DOHH2 (cell line): ENCODE data around the gene PSME3.
"Not testable (repeated sequence)": the region's sequence is repeated elsewhere in the genome, so short reads cannot be mapped to it uniquely, and the experiment has no call there.

ENCODE experiments used
- H3F3A ChIP-seq: fragments of 200-600 bp; sonication (generic), shearing (Covaris generic); 2 replicates; pipeline ENCODE4 v1.6.0; 2016; ENCODE audit warnings: antibody characterized with exemption, mild to moderate bottlenecking; ENCODE audit not compliant: control insufficient read depth, insufficient read depth
- H3K27ac ChIP-seq: fragments of 200-600 bp; sonication (generic); 2 replicates; pipeline ENCODE4 v1.5.1; 2014; ENCODE audit warnings: low read depth, mild to moderate bottlenecking, low read length, moderate library complexity
- H3K27me3 ChIP-seq: fragments of 200-600 bp; sonication (generic); 2 replicates; pipeline ENCODE4 v1.6.1; 2014; ENCODE audit warnings: mild to moderate bottlenecking, low read length, mixed read lengths; ENCODE audit not compliant: control insufficient read depth
- H3K36me3 ChIP-seq: fragments of 200-600 bp; sonication (generic); 2 replicates; pipeline ENCODE4 v1.6.1; 2014; ENCODE audit warnings: mild to moderate bottlenecking, low read length, moderate library complexity, mixed read lengths; ENCODE audit not compliant: control insufficient read depth
- H3K4me1 ChIP-seq: fragments of 200-600 bp; sonication (generic); 2 replicates; pipeline ENCODE4 v1.6.1; 2014; ENCODE audit warnings: mild to moderate bottlenecking, low read length, mixed read lengths; ENCODE audit not compliant: control insufficient read depth
- H3K4me2 ChIP-seq: fragments of 200-600 bp; sonication (generic); 2 replicates; pipeline ENCODE4 v1.6.0; 2014; ENCODE audit warnings: mild to moderate bottlenecking, low read length, moderate library complexity
- H3K4me3 ChIP-seq: fragments of 200-600 bp; sonication (generic); 2 replicates; pipeline ENCODE4 v1.5.1; 2014; ENCODE audit warnings: mild to moderate bottlenecking, low read length, mixed read lengths
- H3K79me2 ChIP-seq: fragments of 200-600 bp; sonication (generic); 2 replicates; pipeline ENCODE4 v1.6.1; 2014; ENCODE audit warnings: mild to moderate bottlenecking, low read length, mixed read lengths; ENCODE audit not compliant: control insufficient read depth
- H3K9me2 ChIP-seq: fragments of 200-600 bp; sonication (generic); replicated peaks from 2 replicates; pipeline ENCODE4 v1.6.1; 2014; ENCODE audit warnings: mild to moderate bottlenecking, low read length, mixed read lengths; ENCODE audit not compliant: control insufficient read depth
- H3K9me3 ChIP-seq: fragments of 200-600 bp; sonication (generic); 2 replicates; pipeline ENCODE4 v1.6.1; 2014; ENCODE audit warnings: antibody characterized with exemption, low read length, mixed read lengths; ENCODE audit not compliant: control insufficient read depth, insufficient read depth
- H4K20me1 ChIP-seq: fragments of 200-600 bp; sonication (generic); 2 replicates; pipeline ENCODE4 v1.6.0; 2014; ENCODE audit warnings: low read depth, mild to moderate bottlenecking, antibody characterized with exemption, low read length, moderate library complexity; ENCODE audit not compliant: control insufficient read depth, insufficient read depth
- CTCF ChIP-seq: fragments of 200-600 bp; sonication (generic); IDR thresholded peaks from one replicate; pipeline ENCODE4 v1.5.1; 2014; ENCODE audit warnings: antibody characterized with exemption, mild to moderate bottlenecking, low read depth, low read length; ENCODE audit not compliant: poor library complexity, severe bottlenecking
- EZH2phosphoT487 ChIP-seq: fragments of 200-600 bp; sonication (generic); IDR thresholded peaks from 2 replicates; pipeline ENCODE4 v1.6.1; 2017; ENCODE audit warnings: borderline replicate concordance, mild to moderate bottlenecking, antibody characterized with exemption, low read length, moderate library complexity, mixed read lengths

The PSME3 gene

GRCh38 chr17:42866631-42867575 is 33.7 kb downstream of the PSME3 start:
- Histone ChIP-seq H3K79me2 (no peaks in the 10 kb centered on the region), H4K20me1 (no peaks in the 10 kb centered on the region), H3K4me1 (no peaks in the 10 kb centered on the region), H3K9me2 (no peaks in the 10 kb centered on the region), H3K36me3 (no peaks in the 10 kb centered on the region), H3K27me3 (peaks cover 18% of the 10 kb centered on the region; the same call in 1 of the 2 replicates), H3K4me2 (no peak overlapping the region), H3F3A (no peaks in the 10 kb centered on the region), H3K9me3 (no peaks in the 10 kb centered on the region), H3K4me3 (no peak overlapping the region), H3K27ac (no peak overlapping the region)
- TF ChIP-seq CTCF (no peak), EZH2phosphoT487 (no peak)

- not testable (repeated sequence) for H3K79me2 ChIP-seq, H3K4me2 ChIP-seq, H3K27ac ChIP-seq, H3K36me3 ChIP-seq, H3K4me3 ChIP-seq, H3K4me1 ChIP-seq, H3K9me3 ChIP-seq, H3K9me2 ChIP-seq, H3F3A ChIP-seq, H4K20me1 ChIP-seq
- peaks cover 21% of the 10 kb centered on the region for H3K27me3 ChIP-seq
These were observed 34.6 kb downstream of the PSME3 start for GRCh38 chr17:42867694-42868261.

GRCh38 chr17:42868338-42868737 is 35.1 kb downstream of the PSME3 start:
- TF ChIP-seq CTCF (no peak), EZH2phosphoT487 (no peak)
- no peak overlapping the region for H3K27ac ChIP-seq
- H3F3A ChIP-seq = no peaks in the 10 kb centered on the region
- no peaks in the 10 kb centered on the region for H3K9me3 ChIP-seq
- H3K36me3 ChIP-seq = no peaks in the 10 kb centered on the region
- H3K27me3 ChIP-seq = peaks cover 24% of the 10 kb centered on the region
- no peaks in the 10 kb centered on the region for H3K9me2 ChIP-seq
- H4K20me1 ChIP-seq = no peaks in the 10 kb centered on the region
- no peaks in the 10 kb centered on the region for H3K4me1 ChIP-seq
- H3K79me2 ChIP-seq = no peaks in the 10 kb centered on the region
- H3K4me2 ChIP-seq = no peak overlapping the region
- H3K4me3 ChIP-seq = no peak overlapping the region

GRCh38 chr17:42871647-42872046 is 38.5 kb downstream of the PSME3 start:
- no peak for TF ChIP-seq CTCF
- TF ChIP-seq EZH2phosphoT487 = no peak
- Histone ChIP-seq H3K4me3 (no peak overlapping the region), H3K79me2 (no peaks in the 10 kb centered on the region), H3K9me3 (no peaks in the 10 kb centered on the region), H4K20me1 (no peaks in the 10 kb centered on the region), H3K9me2 (no peaks in the 10 kb centered on the region), H3K27me3 (peaks cover 24% of the 10 kb centered on the region), H3K36me3 (no peaks in the 10 kb centered on the region), H3K4me1 (no peaks in the 10 kb centered on the region), H3K27ac (no peak overlapping the region), H3F3A (no peaks in the 10 kb centered on the region), H3K4me2 (no peak overlapping the region)
